ENCODE data around the gene BCORL1. TPM values are rescaled to one million over a fixed set of nuclear protein-coding genes. Genes with fewer than 3 reads are reported as not detected.

BCORL1 gene
- total and polyA plus RNA-seq, 2 donors (not counting 1 experiment from before 2014, with no cell fraction given) = 1.9 to 14.3 TPM

- Histone ChIP-seq H3K27ac (ENCODE audit: low read length in 2 of 2) (no peak overlapping the region), H2AFZ (ENCODE audit: insufficient read depth, low read depth, low read length, poor library complexity, severe bottlenecking) (no peak overlapping the region), H3K9me3 (ENCODE audit: control extremely low read depth in 1 of 3, control insufficient read depth in 2 of 3, insufficient read depth in 1 of 3, low read length in 2 of 3) (no peaks in the 10 kb centered on the region), H4K20me1 (ENCODE audit: control insufficient read depth, insufficient read depth, low read length, poor library complexity, severe bottlenecking) (no peaks in the 10 kb centered on the region), H3K4me2 (replicated peaks; ENCODE audit: low read depth, low read length, poor library complexity, severe bottlenecking) (no peak overlapping the region), H3K9ac (ENCODE audit: low read length) (no peak overlapping the region), H3K79me2 (ENCODE audit: control insufficient read depth, insufficient read depth, low read length) (peaks cover 10% of the 10 kb centered on the region), H3K36me3 (replicated peaks in 1 of 2; ENCODE audit: control extremely low read depth in 1 of 2, control insufficient read depth in 1 of 2, extremely low read depth in 1 of 2, insufficient read depth in 2 of 2, low read length in 1 of 2) (no peaks in the 10 kb centered on the region), H3K4me3 (ENCODE audit: control extremely low read depth in 1 of 5, extremely low read depth in 1 of 5, insufficient read depth in 1 of 5, low read depth in 2 of 5, low read length in 4 of 5) (no peak overlapping the region), H3K27me3 (replicated peaks in 1 of 4; ENCODE audit: control extremely low read depth in 1 of 4, control insufficient read depth in 3 of 4, insufficient read depth in 4 of 4, low read length in 3 of 4) (no peaks in the 10 kb centered on the region), H3K4me1 (ENCODE audit: control insufficient read depth in 2 of 2, insufficient read depth in 2 of 2, low read length in 2 of 2) (no peaks in the 10 kb centered on the region)
- H3K9me3 Mint-ChIP-seq (ENCODE audit: insufficient read depth) = no peaks in the 10 kb centered on the region
- intact Hi-C loops (cut with micrococcal nuclease) = no loop called here
- WGBS (ENCODE audit: insufficient coverage) = 100% methylated on average over 1 of the region's 4 CpGs
- peaks cover 2% of the 10 kb centered on the region for H3K4me1 Mint-ChIP-seq
- no peak for ATAC-seq (ENCODE audit: low read depth)
- TF ChIP-seq CTCF (IDR thresholded peaks at IDR 0.05) (no peak), EZH2 (IDR thresholded peaks at IDR 0.05; ENCODE audit: borderline replicate concordance, insufficient read depth, low read depth, low read length, poor library complexity, severe bottlenecking) (no peak)
- ChIA-PET CTCF (no interaction called here), POLR2A (no interaction called here)
- H3K4me3 Mint-ChIP-seq = no peak overlapping the region
- H3K27ac Mint-ChIP-seq = no peak overlapping the region
- no peak for DNase-seq
- H3K27me3 Mint-ChIP-seq = no peaks in the 10 kb centered on the region
These were observed 13.7 kb downstream of the BCORL1 start for GRCh38 chrX:129996120-129996519.

- Mint-ChIP-seq H3K27me3 (no peaks in the 10 kb centered on the region), H3K4me1 (peaks cover 2% of the 10 kb centered on the region), H3K4me3 (no peak overlapping the region), H3K27ac (no peak overlapping the region), H3K9me3 (ENCODE audit: insufficient read depth) (no peaks in the 10 kb centered on the region)
- no peaks in the 10 kb centered on the region for H3K4me1 ChIP-seq (ENCODE audit: control insufficient read depth in 2 of 2, insufficient read depth in 2 of 2, low read length in 2 of 2)
- ChIA-PET CTCF (interaction anchor here (0.7 kb wide), 1 partner anchor 108 kb away, joined by 4 read pairs; no protein-coding TSS in a partner anchor), POLR2A (no interaction called here)
- H3K4me2 ChIP-seq (replicated peaks; ENCODE audit: low read depth, low read length, poor library complexity, severe bottlenecking) = no peak overlapping the region
- no CpG with 5 or more reads among the region's 5 CpGs for WGBS (ENCODE audit: insufficient coverage)
- no peaks in the 10 kb centered on the region for H3K9me3 ChIP-seq (ENCODE audit: control extremely low read depth in 1 of 3, control insufficient read depth in 2 of 3, insufficient read depth in 1 of 3, low read length in 2 of 3)
- DNase-seq (no peak), ATAC-seq (ENCODE audit: low read depth) (no peak)
- no peak overlapping the region for H2AFZ ChIP-seq (ENCODE audit: insufficient read depth, low read depth, low read length, poor library complexity, severe bottlenecking)
- no peak overlapping the region for H3K9ac ChIP-seq (ENCODE audit: low read length)
- H3K27ac ChIP-seq (ENCODE audit: low read length in 2 of 2) = no peak overlapping the region
- no peaks in the 10 kb centered on the region for H4K20me1 ChIP-seq (ENCODE audit: control insufficient read depth, insufficient read depth, low read length, poor library complexity, severe bottlenecking)
- H3K27me3 ChIP-seq (replicated peaks in 1 of 4; ENCODE audit: control extremely low read depth in 1 of 4, control insufficient read depth in 3 of 4, insufficient read depth in 4 of 4, low read length in 3 of 4) = no peaks in the 10 kb centered on the region
- TF ChIP-seq CTCF (IDR thresholded peaks at IDR 0.05) = no peak
- no peak for TF ChIP-seq EZH2 (IDR thresholded peaks at IDR 0.05; ENCODE audit: borderline replicate concordance, insufficient read depth, low read depth, low read length, poor library complexity, severe bottlenecking)
- H3K4me3 ChIP-seq (ENCODE audit: control extremely low read depth in 1 of 5, extremely low read depth in 1 of 5, insufficient read depth in 1 of 5, low read depth in 2 of 5, low read length in 4 of 5) = no peak overlapping the region
- intact Hi-C loops (cut with micrococcal nuclease) = no loop called here
- H3K79me2 ChIP-seq (ENCODE audit: control insufficient read depth, insufficient read depth, low read length) = peaks cover 10% of the 10 kb centered on the region
- H3K36me3 ChIP-seq (replicated peaks in 1 of 2; ENCODE audit: control extremely low read depth in 1 of 2, control insufficient read depth in 1 of 2, extremely low read depth in 1 of 2, insufficient read depth in 2 of 2, low read length in 1 of 2) = no peaks in the 10 kb centered on the region
These were observed 14.7 kb downstream of the BCORL1 start for GRCh38 chrX:129997086-129997485.

Data from B cell (primary cell).